ENCODE measurements around the gene GNLY.

GNLY gene

DNA sequence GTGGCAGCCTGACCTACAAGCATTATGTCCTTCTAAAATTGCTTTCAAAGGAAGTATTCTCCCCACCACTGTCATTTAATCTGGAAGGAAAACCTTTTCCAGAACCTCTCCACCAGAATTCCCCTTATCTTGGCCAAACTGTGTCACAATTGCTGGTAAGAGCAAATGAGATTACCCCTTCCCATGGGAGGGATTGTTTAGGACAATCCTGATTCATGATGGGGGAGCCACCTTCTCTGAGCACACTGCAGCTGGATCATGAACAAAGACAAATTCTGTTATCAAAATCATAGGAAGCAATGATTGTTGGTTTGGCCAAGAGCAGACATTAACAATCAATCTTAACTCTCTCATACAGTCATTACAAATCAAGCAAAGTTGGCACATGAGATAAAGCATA is 41.5 kb downstream of the GNLY start:
- ATAC-seq = peak; percentile 3; the same call in 2 of the 3 replicates

DNA sequence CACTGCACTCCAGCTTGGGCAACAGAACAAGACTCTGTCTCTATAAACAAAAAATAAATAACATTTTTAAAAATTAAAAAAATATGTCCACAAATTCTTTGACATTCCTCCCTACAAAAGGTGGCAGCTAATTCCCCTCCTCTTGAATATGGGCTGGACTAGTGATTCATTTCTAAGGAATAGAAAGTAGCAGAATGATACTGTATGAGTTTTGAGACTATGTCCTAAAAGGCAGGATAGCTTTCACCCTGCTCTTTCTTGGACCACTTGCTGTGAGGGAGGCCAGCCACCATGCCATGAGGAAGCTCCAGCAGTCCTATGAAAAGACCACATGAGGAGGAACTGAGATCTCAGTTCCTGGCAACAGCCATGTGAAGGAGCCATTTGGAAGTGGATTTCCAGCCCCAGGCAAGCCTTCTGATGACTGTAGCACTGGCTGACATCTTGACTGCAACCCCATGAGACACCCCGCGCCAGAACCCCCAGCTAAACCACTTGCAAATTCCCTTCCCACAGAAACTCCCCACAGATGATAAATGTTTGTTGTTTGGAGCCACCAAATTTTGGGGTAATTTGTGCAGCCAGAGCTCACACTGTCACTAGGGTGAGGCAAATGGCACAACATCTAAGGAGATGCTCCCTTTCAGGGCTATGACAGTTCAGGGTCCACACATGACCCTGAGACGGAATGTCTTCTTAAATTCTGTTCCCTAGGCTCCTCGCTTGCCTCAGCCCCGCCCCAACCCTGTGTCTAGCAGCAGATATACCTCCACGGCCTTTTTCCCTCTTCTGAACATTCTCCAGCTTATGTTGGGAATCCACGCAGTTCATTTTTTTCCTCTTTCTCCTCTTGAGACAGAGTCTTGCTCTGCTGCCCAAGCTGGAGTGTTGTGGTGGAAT is 42.5 kb downstream of the GNLY start:
- TF ChIP-seq TOX (CRISPR knock-in tag; IDR thresholded peaks at IDR 0.05; ENCODE audit: borderline replicate concordance) (no peak), TCF4 (CRISPR knock-in tag; IDR thresholded peaks at IDR 0.05; ENCODE audit: borderline replicate concordance) (no peak), CSDC2 (CRISPR knock-in tag; IDR thresholded peaks at IDR 0.05) (no peak), ESRRG (CRISPR knock-in tag; IDR thresholded peaks at IDR 0.05) (no peak), PPARA (CRISPR knock-in tag; IDR thresholded peaks at IDR 0.05; ENCODE audit: borderline replicate concordance) (no peak), ISL1 (CRISPR knock-in tag; IDR thresholded peaks at IDR 0.05) (no peak), ZNF8 (CRISPR knock-in tag; IDR thresholded peaks at IDR 0.05) (no peak), GLIS3 (CRISPR knock-in tag; IDR thresholded peaks at IDR 0.05) (no peak), SNAI2 (CRISPR knock-in tag; IDR thresholded peaks at IDR 0.05) (no peak), ARNTL (CRISPR knock-in tag; IDR thresholded peaks at IDR 0.05; ENCODE audit: borderline replicate concordance, low read depth) (no peak), ZNF70 (CRISPR knock-in tag; IDR thresholded peaks at IDR 0.05) (no peak), BACH2 (CRISPR knock-in tag; IDR thresholded peaks at IDR 0.05; ENCODE audit: borderline replicate concordance) (no peak), ZFP3 (CRISPR knock-in tag; IDR thresholded peaks at IDR 0.05) (no peak), ZC3H10 (CRISPR knock-in tag; IDR thresholded peaks at IDR 0.05) (no peak), ZFP30 (CRISPR knock-in tag; IDR thresholded peaks at IDR 0.05) (no peak)
- TF ChIP-seq, protein P1, sequence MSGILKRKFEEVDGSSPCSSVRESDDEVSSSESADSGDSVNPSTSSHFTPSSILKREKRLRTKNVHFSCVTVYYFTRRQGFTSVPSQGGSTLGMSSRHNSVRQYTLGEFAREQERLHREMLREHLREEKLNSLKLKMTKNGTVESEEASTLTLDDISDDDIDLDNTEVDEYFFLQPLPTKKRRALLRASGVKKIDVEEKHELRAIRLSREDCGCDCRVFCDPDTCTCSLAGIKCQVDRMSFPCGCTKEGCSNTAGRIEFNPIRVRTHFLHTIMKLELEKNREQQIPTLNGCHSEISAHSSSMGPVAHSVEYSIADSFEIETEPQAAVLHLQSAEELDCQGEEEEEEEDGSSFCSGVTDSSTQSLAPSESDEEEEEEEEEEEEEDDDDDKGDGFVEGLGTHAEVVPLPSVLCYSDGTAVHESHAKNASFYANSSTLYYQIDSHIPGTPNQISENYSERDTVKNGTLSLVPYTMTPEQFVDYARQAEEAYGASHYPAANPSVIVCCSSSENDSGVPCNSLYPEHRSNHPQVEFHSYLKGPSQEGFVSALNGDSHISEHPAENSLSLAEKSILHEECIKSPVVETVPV (CRISPR knock-in tag; IDR thresholded peaks at IDR 0.05) = no peak
- TF ChIP-seq, protein P2, sequence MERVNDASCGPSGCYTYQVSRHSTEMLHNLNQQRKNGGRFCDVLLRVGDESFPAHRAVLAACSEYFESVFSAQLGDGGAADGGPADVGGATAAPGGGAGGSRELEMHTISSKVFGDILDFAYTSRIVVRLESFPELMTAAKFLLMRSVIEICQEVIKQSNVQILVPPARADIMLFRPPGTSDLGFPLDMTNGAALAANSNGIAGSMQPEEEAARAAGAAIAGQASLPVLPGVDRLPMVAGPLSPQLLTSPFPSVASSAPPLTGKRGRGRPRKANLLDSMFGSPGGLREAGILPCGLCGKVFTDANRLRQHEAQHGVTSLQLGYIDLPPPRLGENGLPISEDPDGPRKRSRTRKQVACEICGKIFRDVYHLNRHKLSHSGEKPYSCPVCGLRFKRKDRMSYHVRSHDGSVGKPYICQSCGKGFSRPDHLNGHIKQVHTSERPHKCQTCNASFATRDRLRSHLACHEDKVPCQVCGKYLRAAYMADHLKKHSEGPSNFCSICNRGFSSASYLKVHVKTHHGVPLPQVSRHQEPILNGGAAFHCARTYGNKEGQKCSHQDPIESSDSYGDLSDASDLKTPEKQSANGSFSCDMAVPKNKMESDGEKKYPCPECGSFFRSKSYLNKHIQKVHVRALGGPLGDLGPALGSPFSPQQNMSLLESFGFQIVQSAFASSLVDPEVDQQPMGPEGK (CRISPR knock-in tag; IDR thresholded peaks at IDR 0.05; ENCODE audit: borderline replicate concordance) = no peak
- peak; percentile 21; the same call in 1 of the 3 replicates for ATAC-seq

More for the DNA sequence above, 41.5 kb downstream of the GNLY start:
- TF ChIP-seq CSDC2 (CRISPR knock-in tag; IDR thresholded peaks at IDR 0.05) = no peak
- TF ChIP-seq TCF4 (CRISPR knock-in tag; IDR thresholded peaks at IDR 0.05; ENCODE audit: borderline replicate concordance) = 0 out of 2 replicates have a peak, but pooled peaks have one; percentile 12
- no peak for TF ChIP-seq ZNF8 (CRISPR knock-in tag; IDR thresholded peaks at IDR 0.05)
- TF ChIP-seq, protein P3, sequence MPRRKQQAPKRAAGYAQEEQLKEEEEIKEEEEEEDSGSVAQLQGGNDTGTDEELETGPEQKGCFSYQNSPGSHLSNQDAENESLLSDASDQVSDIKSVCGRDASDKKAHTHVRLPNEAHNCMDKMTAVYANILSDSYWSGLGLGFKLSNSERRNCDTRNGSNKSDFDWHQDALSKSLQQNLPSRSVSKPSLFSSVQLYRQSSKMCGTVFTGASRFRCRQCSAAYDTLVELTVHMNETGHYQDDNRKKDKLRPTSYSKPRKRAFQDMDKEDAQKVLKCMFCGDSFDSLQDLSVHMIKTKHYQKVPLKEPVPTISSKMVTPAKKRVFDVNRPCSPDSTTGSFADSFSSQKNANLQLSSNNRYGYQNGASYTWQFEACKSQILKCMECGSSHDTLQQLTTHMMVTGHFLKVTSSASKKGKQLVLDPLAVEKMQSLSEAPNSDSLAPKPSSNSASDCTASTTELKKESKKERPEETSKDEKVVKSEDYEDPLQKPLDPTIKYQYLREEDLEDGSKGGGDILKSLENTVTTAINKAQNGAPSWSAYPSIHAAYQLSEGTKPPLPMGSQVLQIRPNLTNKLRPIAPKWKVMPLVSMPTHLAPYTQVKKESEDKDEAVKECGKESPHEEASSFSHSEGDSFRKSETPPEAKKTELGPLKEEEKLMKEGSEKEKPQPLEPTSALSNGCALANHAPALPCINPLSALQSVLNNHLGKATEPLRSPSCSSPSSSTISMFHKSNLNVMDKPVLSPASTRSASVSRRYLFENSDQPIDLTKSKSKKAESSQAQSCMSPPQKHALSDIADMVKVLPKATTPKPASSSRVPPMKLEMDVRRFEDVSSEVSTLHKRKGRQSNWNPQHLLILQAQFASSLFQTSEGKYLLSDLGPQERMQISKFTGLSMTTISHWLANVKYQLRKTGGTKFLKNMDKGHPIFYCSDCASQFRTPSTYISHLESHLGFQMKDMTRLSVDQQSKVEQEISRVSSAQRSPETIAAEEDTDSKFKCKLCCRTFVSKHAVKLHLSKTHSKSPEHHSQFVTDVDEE (CRISPR knock-in tag; IDR thresholded peaks at IDR 0.05) = no peak
- TF ChIP-seq, protein P1 (CRISPR knock-in tag; IDR thresholded peaks at IDR 0.05) = no peak
- no peak for TF ChIP-seq ZNF565 (CRISPR knock-in tag; conservative IDR thresholded peaks at IDR 0.05; ENCODE audit: low read depth)
- TF ChIP-seq, protein P4, sequence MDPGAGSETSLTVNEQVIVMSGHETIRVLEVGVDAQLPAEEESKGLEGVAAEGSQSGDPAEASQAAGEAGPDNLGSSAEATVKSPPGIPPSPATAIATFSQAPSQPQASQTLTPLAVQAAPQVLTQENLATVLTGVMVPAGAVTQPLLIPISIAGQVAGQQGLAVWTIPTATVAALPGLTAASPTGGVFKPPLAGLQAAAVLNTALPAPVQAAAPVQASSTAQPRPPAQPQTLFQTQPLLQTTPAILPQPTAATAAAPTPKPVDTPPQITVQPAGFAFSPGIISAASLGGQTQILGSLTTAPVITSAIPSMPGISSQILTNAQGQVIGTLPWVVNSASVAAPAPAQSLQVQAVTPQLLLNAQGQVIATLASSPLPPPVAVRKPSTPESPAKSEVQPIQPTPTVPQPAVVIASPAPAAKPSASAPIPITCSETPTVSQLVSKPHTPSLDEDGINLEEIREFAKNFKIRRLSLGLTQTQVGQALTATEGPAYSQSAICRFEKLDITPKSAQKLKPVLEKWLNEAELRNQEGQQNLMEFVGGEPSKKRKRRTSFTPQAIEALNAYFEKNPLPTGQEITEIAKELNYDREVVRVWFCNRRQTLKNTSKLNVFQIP (CRISPR knock-in tag; IDR thresholded peaks at IDR 0.05; ENCODE audit: borderline replicate concordance, low read depth) = no peak
- TF ChIP-seq, protein P2 (CRISPR knock-in tag; IDR thresholded peaks at IDR 0.05; ENCODE audit: borderline replicate concordance) = no peak

Data from SK-N-SH treated with all-trans-retinoic acid at 6 μM for 48 hours (cell line).